DND-41 (cell line): ENCODE results near the gene OR3A2.
"Not testable (repeated sequence)": the region's sequence is repeated elsewhere in the genome, so short reads cannot be mapped to it uniquely, and the experiment has no call there.

Experiments
- ATAC-seq: fragments of 200-7000 bp; cut with Tn5 transposase; 3 replicates; pipeline ENCODE4 v1.9.1; 2021; ENCODE audit warnings: low read depth; ENCODE audit not compliant: insufficient read depth
- DNase-seq: peaks from one replicate; pipeline ENCODE4 v3.0.0-alpha.2; 2020
- H2AFZ ChIP-seq: 2 replicates; pipeline ENCODE4 v1.6.0; 2012; ENCODE audit warnings: low read depth, low read length
- H3K27ac ChIP-seq: 2 replicates; pipeline ENCODE4 v1.5.1; 2012; ENCODE audit warnings: low read length, inconsistent platforms
- H3K27me3 ChIP-seq: fragments of 200-600 bp; sonication (generic); 2 replicates; pipeline ENCODE4 v1.6.0; 2012; ENCODE audit warnings: low read length, mild to moderate bottlenecking, inconsistent platforms; ENCODE audit not compliant: insufficient read depth, poor library complexity
- H3K36me3 ChIP-seq: 2 replicates; pipeline ENCODE4 v1.5.1; 2012; ENCODE audit warnings: low read length, inconsistent platforms; ENCODE audit not compliant: insufficient read depth
- H3K4me1 ChIP-seq: 2 replicates; pipeline ENCODE4 v1.5.1; 2012; ENCODE audit warnings: mild to moderate bottlenecking, low read length; ENCODE audit not compliant: insufficient read depth
- H3K4me2 ChIP-seq: 2 replicates; pipeline ENCODE4 v1.6.0; 2012; ENCODE audit warnings: mild to moderate bottlenecking, moderate library complexity, low read length, inconsistent platforms; ENCODE audit not compliant: insufficient read depth
- H3K4me3 ChIP-seq, 2 experiments: fragments of 200-600 bp in 1 of 2; shearing (Covaris generic) in 1 of 2; 2 replicates each; pipeline ENCODE4 v1.5.1; 2012 to 2016; ENCODE audit warnings: inconsistent platforms in 2 of 2, low read length in 2 of 2, mild to moderate bottlenecking in 2 of 2, low read depth in 1 of 2, moderate library complexity in 1 of 2
- H3K79me2 ChIP-seq: 2 replicates; pipeline ENCODE4 v1.6.0; 2012; ENCODE audit warnings: low read length, inconsistent platforms; ENCODE audit not compliant: insufficient read depth
- H3K9ac ChIP-seq: 2 replicates; pipeline ENCODE4 v1.6.0; 2012; ENCODE audit warnings: low read depth, mild to moderate bottlenecking, inconsistent platforms, low read length, moderate library complexity
- H3K9me3 ChIP-seq: 2 replicates; pipeline ENCODE4 v1.5.1; 2012; ENCODE audit warnings: low read length, moderate library complexity, mild to moderate bottlenecking, inconsistent platforms; ENCODE audit not compliant: insufficient read depth, severe bottlenecking
- H4K20me1 ChIP-seq: 2 replicates; pipeline ENCODE4 v1.6.0; 2012; ENCODE audit warnings: low read length; ENCODE audit not compliant: insufficient read depth
- EZH2 ChIP-seq: IDR thresholded peaks from 3 replicates; pipeline ENCODE4 v1.6.1; 2012; ENCODE audit warnings: borderline replicate concordance, low read depth, mild to moderate bottlenecking, moderate library complexity, low read length, inconsistent platforms; ENCODE audit not compliant: severe bottlenecking
- TF ChIP-seq, protein P1 (sequence below): IDR thresholded peaks from 2 replicates; pipeline ENCODE4 v1.5.1; 2012; ENCODE audit warnings: borderline replicate concordance, low read length, moderate library complexity, mild to moderate bottlenecking; ENCODE audit not compliant: poor library complexity, severe bottlenecking; ENCODE audit errors: extremely low read depth

Gene OR3A2

DNA sequence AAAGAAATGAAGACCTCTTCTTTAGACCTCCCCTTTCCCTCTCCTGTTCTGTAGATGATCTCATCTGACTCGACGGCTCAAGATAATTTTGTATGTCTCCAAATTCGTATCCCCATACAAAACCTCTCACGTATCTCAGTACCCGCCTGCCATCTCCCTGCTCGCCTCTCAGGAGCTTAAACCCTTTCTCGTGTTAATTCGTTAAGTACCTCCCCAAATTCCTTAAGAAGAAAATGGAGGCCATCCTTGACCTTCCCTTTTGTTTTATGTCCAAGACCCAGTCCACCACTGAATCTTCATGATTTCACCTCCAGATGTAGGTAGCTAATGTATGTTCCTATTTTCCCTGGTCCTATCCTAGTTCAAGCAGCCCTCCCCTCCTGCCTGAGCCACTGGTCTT, 129.5 kb downstream of the OR3A2 start:
- no peak overlapping the region for H3K4me3 ChIP-seq
- no peak for DNase-seq

DNA sequence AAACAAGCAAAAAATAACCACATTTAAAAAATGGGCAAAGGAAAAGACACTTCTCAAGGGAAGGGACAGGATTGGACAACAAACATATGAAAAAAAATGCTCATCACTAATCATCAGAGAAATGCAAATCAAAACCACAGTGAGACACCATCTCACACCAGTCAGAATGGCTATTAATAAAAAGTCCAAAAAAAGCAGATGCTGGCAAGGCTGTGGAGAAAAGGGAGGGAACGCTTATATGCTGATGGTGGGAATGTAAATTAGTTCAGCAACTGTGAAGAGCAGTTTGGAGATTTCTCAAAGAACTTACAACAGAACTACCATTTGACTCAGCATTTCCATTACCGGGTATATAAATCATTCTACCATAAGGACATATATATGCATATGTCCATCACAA, 137.1 kb downstream of the OR3A2 start:
- not testable (repeated sequence) for H3K9ac ChIP-seq, H3K4me2 ChIP-seq, H3K4me3 ChIP-seq, ATAC-seq, H3K79me2 ChIP-seq, DNase-seq, H3K27me3 ChIP-seq, H4K20me1 ChIP-seq, H3K9me3 ChIP-seq, H3K4me1 ChIP-seq, H3K36me3 ChIP-seq, H2AFZ ChIP-seq, H3K27ac ChIP-seq

More for the DNA sequence above, 129.5 kb downstream of the OR3A2 start:
- H3K27me3 ChIP-seq, result peaks cover 3% of the 10 kb centered on the region
- H4K20me1 ChIP-seq, result no peaks in the 10 kb centered on the region
- H3K4me2 ChIP-seq, result no peak overlapping the region
- H3K9ac ChIP-seq, result no peak overlapping the region
- no peaks in the 10 kb centered on the region for H3K9me3 ChIP-seq
- no peaks in the 10 kb centered on the region for H3K79me2 ChIP-seq
- ATAC-seq, result no peak
- H3K36me3 ChIP-seq, result no peaks in the 10 kb centered on the region
- no peaks in the 10 kb centered on the region for H3K4me1 ChIP-seq
- TF ChIP-seq, protein P1, sequence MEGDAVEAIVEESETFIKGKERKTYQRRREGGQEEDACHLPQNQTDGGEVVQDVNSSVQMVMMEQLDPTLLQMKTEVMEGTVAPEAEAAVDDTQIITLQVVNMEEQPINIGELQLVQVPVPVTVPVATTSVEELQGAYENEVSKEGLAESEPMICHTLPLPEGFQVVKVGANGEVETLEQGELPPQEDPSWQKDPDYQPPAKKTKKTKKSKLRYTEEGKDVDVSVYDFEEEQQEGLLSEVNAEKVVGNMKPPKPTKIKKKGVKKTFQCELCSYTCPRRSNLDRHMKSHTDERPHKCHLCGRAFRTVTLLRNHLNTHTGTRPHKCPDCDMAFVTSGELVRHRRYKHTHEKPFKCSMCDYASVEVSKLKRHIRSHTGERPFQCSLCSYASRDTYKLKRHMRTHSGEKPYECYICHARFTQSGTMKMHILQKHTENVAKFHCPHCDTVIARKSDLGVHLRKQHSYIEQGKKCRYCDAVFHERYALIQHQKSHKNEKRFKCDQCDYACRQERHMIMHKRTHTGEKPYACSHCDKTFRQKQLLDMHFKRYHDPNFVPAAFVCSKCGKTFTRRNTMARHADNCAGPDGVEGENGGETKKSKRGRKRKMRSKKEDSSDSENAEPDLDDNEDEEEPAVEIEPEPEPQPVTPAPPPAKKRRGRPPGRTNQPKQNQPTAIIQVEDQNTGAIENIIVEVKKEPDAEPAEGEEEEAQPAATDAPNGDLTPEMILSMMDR, result no peak
- no peak for TF ChIP-seq EZH2
- no peak overlapping the region for H2AFZ ChIP-seq
- no peak overlapping the region for H3K27ac ChIP-seq

DNA sequence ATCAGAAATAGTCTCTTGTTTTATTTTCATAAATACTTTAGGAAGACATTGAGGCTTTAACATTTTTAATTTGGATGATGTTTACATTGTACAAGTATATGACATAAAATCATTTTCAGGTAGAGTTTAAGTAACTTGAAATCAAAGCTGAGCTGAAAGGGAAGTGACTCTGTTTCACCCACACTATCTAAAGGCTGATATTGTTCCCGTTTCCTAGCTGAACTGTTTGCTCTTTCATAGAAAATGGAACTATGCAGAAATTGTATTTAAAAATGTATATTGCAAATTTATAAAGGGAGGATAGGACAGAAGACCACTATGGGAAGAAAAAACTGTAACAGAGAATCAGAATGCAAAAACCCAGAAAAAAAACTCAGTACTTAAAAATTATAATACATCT, 141.3 kb downstream of the OR3A2 start:
- not testable (repeated sequence) for H3K27me3 ChIP-seq, H3K9me3 ChIP-seq, H3K79me2 ChIP-seq, DNase-seq, H3K27ac ChIP-seq, H3K36me3 ChIP-seq, H3K9ac ChIP-seq, H2AFZ ChIP-seq, H3K4me1 ChIP-seq, H4K20me1 ChIP-seq, ATAC-seq, H3K4me2 ChIP-seq, H3K4me3 ChIP-seq

DNA sequence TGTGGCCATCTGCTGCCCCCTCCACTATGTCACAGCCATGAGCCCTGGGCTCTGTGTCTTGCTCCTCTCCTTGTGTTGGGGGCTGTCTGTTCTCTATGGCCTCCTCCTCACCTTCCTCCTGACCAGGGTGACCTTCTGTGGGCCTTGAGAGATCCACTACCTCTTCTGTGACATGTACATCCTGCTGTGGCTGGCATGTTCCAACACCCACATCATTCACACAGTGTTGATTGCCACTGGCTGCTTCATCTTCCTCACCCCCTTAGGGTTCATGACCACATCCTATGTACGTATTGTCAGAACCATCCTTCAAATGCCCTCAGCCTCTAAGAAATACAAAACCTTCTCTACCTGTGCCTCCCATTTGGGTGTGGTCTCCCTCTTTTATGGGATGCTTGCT, 145.1 kb downstream of the OR3A2 start:
- H3K27ac ChIP-seq, H3K4me2 ChIP-seq, ATAC-seq, H3K79me2 ChIP-seq, H3K27me3 ChIP-seq, H4K20me1 ChIP-seq, H3K9me3 ChIP-seq, H3K4me1 ChIP-seq, DNase-seq, H2AFZ ChIP-seq, H3K4me3 ChIP-seq, H3K9ac ChIP-seq, H3K36me3 ChIP-seq: not testable (repeated sequence)

DNA sequence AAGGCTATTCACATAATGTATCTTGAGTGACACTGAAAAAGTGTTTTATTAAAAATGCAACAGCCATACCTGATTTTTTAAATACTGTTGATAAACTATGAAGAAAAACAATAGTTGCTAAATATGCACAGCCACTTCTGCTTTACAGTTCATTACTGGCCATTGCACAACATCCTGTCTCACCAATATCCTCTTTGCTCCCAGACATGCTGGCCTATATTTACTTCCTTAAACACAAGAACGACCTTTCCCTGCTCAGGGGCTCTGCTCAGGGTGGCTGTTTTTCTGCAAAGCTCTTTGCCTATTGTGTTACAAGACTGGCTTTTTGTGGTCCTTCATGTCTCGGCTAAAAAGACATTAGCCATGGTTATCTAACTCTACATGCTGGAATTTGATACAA, 147.4 kb downstream of the OR3A2 start:
- not testable (repeated sequence) for H4K20me1 ChIP-seq, H3K27ac ChIP-seq, H3K4me1 ChIP-seq, H3K4me2 ChIP-seq, H3K79me2 ChIP-seq, H3K27me3 ChIP-seq, DNase-seq, H3K9me3 ChIP-seq, H3K4me3 ChIP-seq, H3K9ac ChIP-seq, H3K36me3 ChIP-seq, H2AFZ ChIP-seq, ATAC-seq

DNA sequence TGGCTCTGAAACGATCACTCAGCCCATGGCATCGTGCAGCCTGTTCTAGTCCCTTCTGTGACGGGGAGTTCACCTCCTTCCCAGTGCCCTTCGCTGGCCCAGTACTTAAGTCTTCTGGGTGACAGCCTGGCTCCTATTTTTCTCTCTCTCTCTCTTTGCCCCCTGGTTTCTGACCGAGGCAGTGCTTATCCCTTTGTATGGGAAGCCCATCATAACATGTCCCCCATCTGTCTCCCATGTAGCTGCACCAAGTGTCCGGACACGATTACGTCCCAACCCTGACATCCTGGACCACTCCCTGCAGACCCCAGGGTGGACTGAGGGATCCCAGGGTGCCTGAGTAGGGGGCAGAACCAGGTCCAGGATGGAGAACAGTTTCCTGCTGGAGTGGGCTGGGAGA, 153.8 kb downstream of the OR3A2 start:
- H3K27me3 ChIP-seq, H3K27ac ChIP-seq, H3K79me2 ChIP-seq, ATAC-seq, H3K4me3 ChIP-seq, DNase-seq, H3K9me3 ChIP-seq, H3K36me3 ChIP-seq, H3K9ac ChIP-seq, H3K4me2 ChIP-seq, H3K4me1 ChIP-seq, H2AFZ ChIP-seq, H4K20me1 ChIP-seq: not testable (repeated sequence)
